NOMO-1 treated with DMSO at 0.1 percent for 48 hours (cell line): ENCODE measurements around the gene STAP2.
A peak's percentile ranks its signal among the peaks of the same experiment; 100 is the strongest.

Experiments
- DNase-seq: peaks from one replicate; lab custom pipeline; 2025; ENCODE audit not compliant: unreplicated experiment; lab: John Stamatoyannopoulos, UW

Gene STAP2

GRCh38 chr19:4370418-4371041 lies 31.9 kb upstream of the STAP2 start:
- DNase-seq: no peak

GRCh38 chr19:4369888-4370260 lies 31.2 kb upstream of the STAP2 start:
- peak; percentile 61 for DNase-seq

- DNase-seq: peak; percentile 87
These were observed 30.7 kb upstream of the STAP2 start for GRCh38 chr19:4369109-4369887.

GRCh38 chr19:4368128-4368820 lies 29.6 kb upstream of the STAP2 start:
- DNase-seq: no peak

GRCh38 chr19:4367781-4368127 lies 29.1 kb upstream of the STAP2 start:
- DNase-seq: no peak

GRCh38 chr19:4367336-4367723 lies 28.7 kb upstream of the STAP2 start:
- DNase-seq: no peak

- DNase-seq: no peak
These were observed 28.2 kb upstream of the STAP2 start for GRCh38 chr19:4366666-4367335.

- DNase-seq: no peak
These were observed 27.4 kb upstream of the STAP2 start for GRCh38 chr19:4365791-4366665.

- no peak for DNase-seq
These were observed 26.7 kb upstream of the STAP2 start for GRCh38 chr19:4365341-4365740.

GRCh38 chr19:4363571-4364304 lies 25.1 kb upstream of the STAP2 start:
- no peak for DNase-seq

- no peak for DNase-seq
These were observed 24.4 kb upstream of the STAP2 start for GRCh38 chr19:4362831-4363545.

- no peak for DNase-seq
These were observed 23.6 kb upstream of the STAP2 start for GRCh38 chr19:4362101-4362828.

GRCh38 chr19:4361152-4362046 lies 22.8 kb upstream of the STAP2 start:
- DNase-seq: no peak

GRCh38 chr19:4360641-4361151 lies 22.1 kb upstream of the STAP2 start:
- no peak for DNase-seq

- DNase-seq: no peak
These were observed 21.5 kb upstream of the STAP2 start for GRCh38 chr19:4360081-4360569.

- no peak for DNase-seq
These were observed 21.0 kb upstream of the STAP2 start for GRCh38 chr19:4359627-4360000.
